GM21381 (cell line): ENCODE data around the gene SEC16A.

Source experiments
- ATAC-seq: cut with Tn5 transposase; IDR thresholded peaks from one replicate; pipeline ENCODE4 v1.9.1; 2021; ENCODE audit warnings: mild to moderate bottlenecking, moderate library complexity; ENCODE audit not compliant: unreplicated experiment

The SEC16A gene

GRCh38 chr9:136518623-136519022 lies 35.8 kb upstream of the SEC16A start:
- ATAC-seq = no peak

GRCh38 chr9:136517950-136518349 lies 35.1 kb upstream of the SEC16A start:
- ATAC-seq = no peak

GRCh38 chr9:136517012-136517743 lies 34.3 kb upstream of the SEC16A start:
- no peak for ATAC-seq

GRCh38 chr9:136516191-136516654 lies 33.4 kb upstream of the SEC16A start:
- no peak for ATAC-seq

GRCh38 chr9:136515276-136515675 lies 32.4 kb upstream of the SEC16A start:
- ATAC-seq = no peak

- no peak for ATAC-seq
Observed at GRCh38 chr9:136514022-136514714, 31.3 kb upstream of the SEC16A start.

- ATAC-seq = no peak
Observed at GRCh38 chr9:136513191-136513590, 30.4 kb upstream of the SEC16A start.

- no peak for ATAC-seq
Observed at GRCh38 chr9:136512651-136513071, 29.8 kb upstream of the SEC16A start.

- no peak for ATAC-seq
Observed at GRCh38 chr9:136511670-136512592, 29.1 kb upstream of the SEC16A start.

- ATAC-seq = no peak
Observed at GRCh38 chr9:136511144-136511669, 28.4 kb upstream of the SEC16A start.

- no peak for ATAC-seq
Observed at GRCh38 chr9:136510561-136510960, 27.7 kb upstream of the SEC16A start.

- ATAC-seq = no peak
Observed at GRCh38 chr9:136509549-136509948, 26.7 kb upstream of the SEC16A start.

- no peak for ATAC-seq
Observed at GRCh38 chr9:136508729-136509500, 26.1 kb upstream of the SEC16A start.

- no peak for ATAC-seq
Observed at GRCh38 chr9:136507992-136508375, 25.1 kb upstream of the SEC16A start.

- no peak for ATAC-seq
Observed at GRCh38 chr9:136507221-136507991, 24.6 kb upstream of the SEC16A start.

GRCh38 chr9:136506425-136506824 lies 23.6 kb upstream of the SEC16A start:
- ATAC-seq = no peak

GRCh38 chr9:136505406-136506403 lies 22.9 kb upstream of the SEC16A start:
- no peak for ATAC-seq
